ENCODE measurements around the gene C9. TPM values are rescaled to one million over a fixed set of nuclear protein-coding genes. Genes with fewer than 3 reads are reported as not detected.

Gene C9
- total and polyA plus RNA-seq, 2 of the 4 experiments (the other 2 are of a cell fraction) = not detected

GRCh38 chr5:39283231-39283818 lies 81.0 kb downstream of the C9 start:
- TF ChIP-seq RAD21 (IDR thresholded peaks at IDR 0.05; ENCODE audit: low read length) (peak; percentile 80), CTCF (conservative IDR thresholded peaks at IDR 0.05; ENCODE audit: low read depth, low read length) (peak; percentile 69), MAZ (IDR thresholded peaks at IDR 0.05; ENCODE audit: borderline replicate concordance, low read depth, low read length) (no peak), ELK1 (IDR thresholded peaks at IDR 0.05; ENCODE audit: borderline replicate concordance, low read depth, low read length) (no peak), SMC3 (IDR thresholded peaks at IDR 0.05; ENCODE audit: low read depth, low read length) (peak; percentile 81)
- Histone ChIP-seq H3K36me3 (ENCODE audit: control insufficient read depth, insufficient read depth, low read length) (no peaks in the 10 kb centered on the region), H3K9me3 (ENCODE audit: control insufficient read depth, insufficient read depth, low read length) (no peaks in the 10 kb centered on the region), H3K9ac (ENCODE audit: low read depth, low read length) (no peak overlapping the region), H3K4me2 (ENCODE audit: low read depth, low read length) (no peak overlapping the region), H2AK5ac (ENCODE audit: low read depth, low read length) (no peak overlapping the region), H3K56ac (ENCODE audit: extremely low read depth, insufficient read depth, low read length) (no peak overlapping the region), H2BK20ac (ENCODE audit: low read depth, low read length) (no peak overlapping the region), H2BK15ac (ENCODE audit: low read depth, low read length) (no peak overlapping the region), H3K4me3 (ENCODE audit: insufficient read depth, low read depth, low read length) (no peak overlapping the region), H2BK120ac (ENCODE audit: low read depth, low read length) (no peak overlapping the region), H4K20me1 (ENCODE audit: insufficient read depth, low read length) (no peaks in the 10 kb centered on the region), H4K8ac (ENCODE audit: low read depth in 2 of 2, low read length in 2 of 2) (no peak overlapping the region), H3K4me1 (ENCODE audit: control insufficient read depth, insufficient read depth, low read length) (no peaks in the 10 kb centered on the region), H3K18ac (ENCODE audit: low read depth, low read length) (no peak overlapping the region), H2AK9ac (replicated peaks; ENCODE audit: low read depth, low read length, poor library complexity) (no peak overlapping the region), H3K27ac (ENCODE audit: insufficient read depth, low read length) (no peak overlapping the region), H3K27me3 (ENCODE audit: control insufficient read depth, insufficient read depth, low read length) (peaks cover 1% of the 10 kb centered on the region; the same call in 1 of the 2 replicates), H2AFZ (replicated peaks; ENCODE audit: low read length, poor library complexity) (peak overlapping the region; percentile 63), H3K9me1 (ENCODE audit: insufficient read depth, low read length) (no peaks in the 10 kb centered on the region), H3K4ac (ENCODE audit: low read depth, low read length) (no peak overlapping the region), H2BK5ac (ENCODE audit: low read depth, low read length, poor library complexity, severe bottlenecking) (no peak overlapping the region), H3K23ac (ENCODE audit: low read depth, low read length) (no peak overlapping the region), H4K5ac (ENCODE audit: low read depth, low read length) (no peak overlapping the region), H3K79me1 (ENCODE audit: low read depth in 1 of 2, low read length in 2 of 2) (no peaks in the 10 kb centered on the region), H4K91ac (ENCODE audit: insufficient read depth, low read depth, low read length) (no peak overlapping the region), H3K14ac (replicated peaks; ENCODE audit: low read depth, low read length) (no peak overlapping the region)
- WGBS, 2 experiments (ENCODE audit: extremely low coverage in 2 of 2, insufficient read length in 1 of 2) = no CpG with 5 or more reads among the region's 3 CpGs
- dilution Hi-C loops (cut with HindIII; ENCODE audit: low sequenced_read_pairs, unreplicated experiment) (no loop called here), in situ Hi-C loops (cut with MboI; ENCODE audit: low sequenced_read_pairs) (loop anchor here (10.0 kb wide), 2 partner anchors 139 to 299 kb away; no protein-coding TSS in a partner anchor), intact Hi-C loops (cut with micrococcal nuclease) (loop anchor here (1.0 to 10.0 kb wide), 7 partner anchors 66 to 1076 kb away; partner anchors contain the start of genes FYB1, OSMR and RICTOR)
- DNase-seq (peak; percentile 76), ATAC-seq (ENCODE audit: low read depth) (peak; percentile 95)
- BruUV-seq (replicated peaks) = no TSS peak
- POLR2A ChIA-PET (ENCODE audit: unreplicated experiment) = no interaction called here
- CTCF ChIA-PET = interaction anchor here (0.6 to 3.1 kb wide), 6 partner anchors 10 to 286 kb away, joined by 3 to 18 read pairs (median 4); partner anchors contain the start of gene FYB1
